Naive B cell (primary cell): Measurements from ENCODE around the gene FTO. TPM values are rescaled to one million over a fixed set of nuclear protein-coding genes. Genes with fewer than 3 reads are reported as not detected.
A peak's percentile ranks its signal among the peaks of the same experiment; 100 is the strongest.
"Not testable (repeated sequence)": the region's sequence is repeated elsewhere in the genome, so short reads cannot be mapped to it uniquely, and the experiment has no call there.

Source experiments
- ATAC-seq, 2 donors: fragments of 150-1000 bp; cut with Tn5 transposase; 2 replicates each; pipeline ENCODE4 v1.10.0; 2021; ENCODE audit warnings: low read depth in 2 of 2, mild to moderate bottlenecking in 2 of 2, moderate library complexity in 2 of 2
- DNase-seq: peaks from one replicate; pipeline ENCODE4 v3.0.0; 2022
- H3K27ac Mint-ChIP-seq, 6 donors: one replicate each; pipeline ENCODE4 v1.8.0; 2020 to 2022; ENCODE audit warnings: mild to moderate bottlenecking in 6 of 6, mixed read lengths in 6 of 6, moderate library complexity in 5 of 6, inconsistent platforms in 2 of 6
- H3K27me3 Mint-ChIP-seq, 3 donors: one replicate each; pipeline ENCODE4 v1.8.0; 2021 to 2022; ENCODE audit warnings: mixed read lengths in 3 of 3, mild to moderate bottlenecking in 1 of 3
- H3K36me3 Mint-ChIP-seq, 2 donors: one replicate each; pipeline ENCODE4 v1.8.0; 2020 to 2022; ENCODE audit warnings: mixed read lengths in 2 of 2, inconsistent platforms in 1 of 2, mild to moderate bottlenecking in 1 of 2
- H3K4me1 Mint-ChIP-seq, 3 donors: one replicate each; pipeline ENCODE4 v1.8.0; 2020 to 2022; ENCODE audit warnings: mixed read lengths in 3 of 3, inconsistent platforms in 1 of 3, mild to moderate bottlenecking in 1 of 3, moderate library complexity in 1 of 3
- H3K4me3 Mint-ChIP-seq, 8 donors: one replicate each; pipeline ENCODE4 v1.8.0; 2020 to 2022; ENCODE audit warnings: mild to moderate bottlenecking in 8 of 8, mixed read lengths in 8 of 8, moderate library complexity in 8 of 8, inconsistent platforms in 2 of 8
- H3K9me3 Mint-ChIP-seq, 7 donors: one replicate each; pipeline ENCODE4 v1.8.0; 2020 to 2022; ENCODE audit warnings: mixed read lengths in 7 of 7, mild to moderate bottlenecking in 5 of 7, inconsistent platforms in 2 of 7, moderate library complexity in 1 of 7
- polyA plus RNA-seq, 6 donors: library from polyadenylated mRNA; unstranded; fragments of 300-500 nt; fragmentation: Illumina TruSeq; gene quantifications; one replicate each; pipeline ENCODE4 v1.2.3, GENCODE V29; 2021; ENCODE audit warnings: low read depth in 6 of 6

FTO gene
- polyA plus RNA-seq, 6 donors from 2014 or later = 64.7 to 89.0 (median 79.6) TPM

DNA sequence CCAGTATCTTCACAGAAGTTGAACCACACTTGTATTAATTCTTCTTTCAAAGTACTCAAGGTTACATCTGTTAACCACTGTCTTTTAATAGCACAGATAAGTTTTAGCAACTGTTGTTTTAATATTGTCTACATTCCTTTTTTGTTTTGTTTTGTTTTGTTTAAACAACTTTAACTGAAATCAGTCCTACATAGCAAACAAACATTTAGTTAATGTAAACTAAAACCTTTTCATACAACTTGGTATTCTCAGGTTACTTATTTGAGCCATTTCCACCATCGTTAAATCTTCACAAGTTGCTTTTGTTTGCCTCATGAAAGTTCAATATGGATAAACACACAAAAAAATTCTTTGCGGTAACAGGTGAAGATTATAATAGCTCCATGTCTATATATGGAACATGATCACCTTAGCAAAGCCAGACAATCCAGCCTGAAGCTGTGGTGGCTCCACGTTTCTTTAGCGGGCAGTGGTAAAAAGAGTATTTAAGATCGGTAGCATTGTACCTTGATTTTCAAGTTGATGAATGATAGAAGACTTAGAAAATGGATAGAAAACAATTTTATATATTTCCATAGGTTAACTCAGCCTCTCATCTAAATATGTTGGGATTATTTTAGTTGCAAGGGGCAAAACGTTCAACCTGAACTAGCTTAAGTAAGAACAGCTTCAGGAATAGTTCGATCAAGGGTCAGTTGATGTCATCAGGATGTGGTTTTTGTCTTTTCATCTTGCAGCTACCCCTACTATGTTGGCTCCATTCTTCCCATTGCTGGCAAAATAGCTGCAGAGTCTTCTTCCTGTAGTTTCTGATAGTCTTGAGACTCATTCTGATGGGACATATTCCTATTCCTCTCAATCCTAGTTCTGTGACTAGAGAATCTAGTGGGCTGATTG lies 182.8 kb downstream of the FTO start:
- no peak for DNase-seq
- Mint-ChIP-seq H3K36me3 (peaks cover 54 to 60% of the 10 kb centered on the region in 2 donors), H3K27ac (peak overlapping the region in 1 of 6 donors; percentile 47), H3K27me3 (no peaks in the 10 kb centered on the region), H3K4me3 (no peak overlapping the region), H3K4me1 (no peaks in the 10 kb centered on the region), H3K9me3 (peaks cover 0 to 2% (median 0%) of the 10 kb centered on the region in 7 donors)
- ATAC-seq = no peak

GRCh38 chr16:53888222-53888621 lies 184.3 kb downstream of the FTO start:
- H3K36me3 Mint-ChIP-seq = peaks cover 44 to 48% of the 10 kb centered on the region in 2 donors
- DNase-seq = no peak
- H3K4me1 Mint-ChIP-seq = no peaks in the 10 kb centered on the region
- H3K27me3 Mint-ChIP-seq = no peaks in the 10 kb centered on the region
- H3K4me3 Mint-ChIP-seq = no peak overlapping the region
- peaks cover 0 to 2% (median 0%) of the 10 kb centered on the region in 7 donors for H3K9me3 Mint-ChIP-seq
- ATAC-seq = no peak
- H3K27ac Mint-ChIP-seq = no peak overlapping the region

DNA sequence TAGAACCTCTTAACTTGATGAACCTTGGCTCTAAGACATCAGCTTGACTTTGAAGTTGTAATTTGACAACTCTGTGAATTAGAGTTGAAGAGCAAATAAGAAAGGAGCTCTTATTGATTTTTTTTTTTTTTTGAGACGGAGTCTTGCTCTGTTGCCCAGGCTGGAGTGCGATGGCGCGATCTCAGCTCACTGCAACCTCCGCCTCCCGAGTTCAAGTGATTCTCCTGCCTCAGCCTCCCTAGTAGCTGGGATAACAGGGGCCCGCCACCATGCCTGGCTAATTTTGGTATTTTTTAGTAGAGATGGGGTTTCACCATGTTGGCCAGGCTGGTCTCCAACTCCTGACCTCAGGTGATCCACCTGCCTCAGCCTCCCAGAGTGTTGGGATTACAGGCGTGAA lies 186.9 kb downstream of the FTO start:
- DNase-seq, H3K4me1 Mint-ChIP-seq, H3K4me3 Mint-ChIP-seq, H3K27me3 Mint-ChIP-seq, ATAC-seq, H3K27ac Mint-ChIP-seq, H3K9me3 Mint-ChIP-seq: not testable (repeated sequence)
- H3K36me3 Mint-ChIP-seq = peaks cover 24 to 27% of the 10 kb centered on the region in 2 donors

GRCh38 chr16:53891409-53892139 lies 187.6 kb downstream of the FTO start:
- Mint-ChIP-seq H3K4me1 (no peaks in the 10 kb centered on the region), H3K4me3 (no peak overlapping the region), H3K27me3 (no peaks in the 10 kb centered on the region), H3K36me3 (peaks cover 17 to 22% of the 10 kb centered on the region in 2 donors), H3K27ac (peak overlapping the region in 1 of 6 donors; percentile 62), H3K9me3 (peaks cover 0 to 2% (median 0%) of the 10 kb centered on the region in 7 donors)
- ATAC-seq (no peak), DNase-seq (no peak)

DNA sequence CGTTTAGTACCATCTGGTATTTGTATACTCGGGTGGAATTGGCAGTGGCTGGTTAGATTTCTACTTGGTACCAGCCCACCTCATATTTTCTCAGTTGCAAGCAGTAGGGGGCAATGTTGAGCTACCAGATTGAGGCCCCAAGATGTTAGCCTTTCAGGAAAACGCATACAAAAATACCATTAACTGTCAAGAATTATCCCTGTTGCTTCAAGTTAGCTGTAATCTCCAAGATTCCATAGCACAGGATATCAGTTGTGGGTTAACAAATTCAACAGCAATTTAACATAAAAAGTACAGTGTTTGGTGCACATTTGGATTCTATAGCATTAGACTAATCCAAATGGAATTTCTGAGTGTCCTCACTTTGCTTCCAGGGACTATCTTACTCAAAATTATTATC lies 188.2 kb downstream of the FTO start:
- no peaks in the 10 kb centered on the region for H3K4me1 Mint-ChIP-seq
- peaks cover 0 to under 1% (median 0%) of the 10 kb centered on the region in 7 donors for H3K9me3 Mint-ChIP-seq
- DNase-seq (no peak), ATAC-seq (no peak)
- H3K27me3 Mint-ChIP-seq = no peaks in the 10 kb centered on the region
- H3K4me3 Mint-ChIP-seq = no peak overlapping the region
- peaks cover 11 to 16% of the 10 kb centered on the region in 2 donors for H3K36me3 Mint-ChIP-seq
- H3K27ac Mint-ChIP-seq = no peak overlapping the region

DNA sequence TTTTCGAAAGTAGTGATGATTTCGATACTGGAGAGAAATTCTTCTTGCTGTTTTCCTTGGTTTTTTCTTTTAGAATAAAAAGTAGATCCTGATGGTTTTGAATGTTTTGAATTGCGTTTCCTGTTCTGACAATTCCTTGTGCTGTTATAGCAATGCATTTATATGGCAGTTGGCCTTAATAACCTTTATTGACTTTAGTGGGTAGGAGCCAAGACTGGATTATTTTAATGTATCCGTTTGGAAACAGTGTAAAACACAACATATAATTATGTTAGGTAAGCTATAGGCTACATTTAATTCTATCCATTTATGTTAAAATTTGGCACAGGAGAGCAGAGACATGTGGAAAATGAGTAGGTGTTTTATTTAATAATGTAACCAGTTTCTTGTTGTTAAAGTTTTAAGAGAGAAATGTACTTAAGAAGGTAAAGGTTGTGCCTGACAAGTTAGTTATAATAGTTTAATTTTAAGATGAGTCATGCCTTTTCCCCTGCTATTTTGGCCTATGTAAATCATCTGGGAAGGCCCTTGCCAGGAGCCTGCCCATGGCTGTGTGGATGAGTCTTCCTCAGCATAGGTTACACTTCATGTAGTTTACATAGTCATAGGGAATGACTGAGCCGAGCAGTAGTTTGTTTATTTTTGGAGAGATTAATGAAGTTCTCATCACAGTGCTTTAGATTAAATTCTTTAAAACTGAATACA lies 189.9 kb downstream of the FTO start:
- no peak for DNase-seq
- peaks cover 8 to 16% of the 10 kb centered on the region in 2 donors for H3K36me3 Mint-ChIP-seq
- H3K4me3 Mint-ChIP-seq = no peak overlapping the region
- no peak for ATAC-seq
- H3K27ac Mint-ChIP-seq = peak overlapping the region in 1 of 6 donors; percentile 66
- no peaks in the 10 kb centered on the region for H3K9me3 Mint-ChIP-seq
- H3K27me3 Mint-ChIP-seq = no peaks in the 10 kb centered on the region
- H3K4me1 Mint-ChIP-seq = peaks cover 0 to 8% (median 7%) of the 10 kb centered on the region in 3 donors

DNA sequence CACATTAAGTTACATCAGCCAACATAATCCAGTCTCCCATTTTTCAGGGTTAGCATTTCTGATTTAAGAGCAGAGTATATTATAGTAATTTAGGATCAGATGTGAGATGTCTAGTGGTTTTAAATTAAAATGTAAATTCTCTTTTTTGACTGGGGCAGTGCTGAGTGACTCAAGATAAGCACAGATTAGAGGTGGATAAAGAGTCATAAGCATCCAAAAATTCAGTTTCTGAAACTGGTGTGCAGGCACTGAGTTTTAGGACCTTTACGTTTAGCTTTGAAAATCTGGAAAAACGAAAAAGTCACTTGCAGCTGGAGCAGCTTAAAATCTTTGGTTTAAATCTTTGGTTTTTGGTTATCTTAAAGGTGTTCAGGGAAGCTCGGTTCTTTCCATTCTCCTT lies 190.7 kb downstream of the FTO start:
- H3K36me3 Mint-ChIP-seq = peaks cover under 1 to 12% of the 10 kb centered on the region in 2 donors
- no peaks in the 10 kb centered on the region for H3K9me3 Mint-ChIP-seq
- DNase-seq = no peak
- H3K4me3 Mint-ChIP-seq = no peak overlapping the region
- no peak for ATAC-seq
- H3K4me1 Mint-ChIP-seq = peaks cover 0 to 8% (median 7%) of the 10 kb centered on the region in 3 donors
- no peaks in the 10 kb centered on the region for H3K27me3 Mint-ChIP-seq
- H3K27ac Mint-ChIP-seq = no peak overlapping the region

- DNase-seq (no peak), ATAC-seq (no peak)
- no peak overlapping the region for H3K4me3 Mint-ChIP-seq
- peaks cover 0 to 8% (median 7%) of the 10 kb centered on the region in 3 donors for H3K4me1 Mint-ChIP-seq
- H3K27me3 Mint-ChIP-seq = no peaks in the 10 kb centered on the region
- peaks cover 3 to 17% of the 10 kb centered on the region in 2 donors for H3K36me3 Mint-ChIP-seq
- no peaks in the 10 kb centered on the region for H3K9me3 Mint-ChIP-seq
- H3K27ac Mint-ChIP-seq = no peak overlapping the region
These were observed 191.5 kb downstream of the FTO start for GRCh38 chr16:53895433-53895832.

GRCh38 chr16:53895851-53896250 lies 191.9 kb downstream of the FTO start:
- Mint-ChIP-seq H3K4me3 (no peak overlapping the region), H3K27ac (no peak overlapping the region), H3K27me3 (no peaks in the 10 kb centered on the region), H3K4me1 (peaks cover 0 to 8% (median 7%) of the 10 kb centered on the region in 3 donors), H3K36me3 (peaks cover 7 to 20% of the 10 kb centered on the region in 2 donors), H3K9me3 (no peaks in the 10 kb centered on the region)
- no peak for DNase-seq
- ATAC-seq = no peak

DNA sequence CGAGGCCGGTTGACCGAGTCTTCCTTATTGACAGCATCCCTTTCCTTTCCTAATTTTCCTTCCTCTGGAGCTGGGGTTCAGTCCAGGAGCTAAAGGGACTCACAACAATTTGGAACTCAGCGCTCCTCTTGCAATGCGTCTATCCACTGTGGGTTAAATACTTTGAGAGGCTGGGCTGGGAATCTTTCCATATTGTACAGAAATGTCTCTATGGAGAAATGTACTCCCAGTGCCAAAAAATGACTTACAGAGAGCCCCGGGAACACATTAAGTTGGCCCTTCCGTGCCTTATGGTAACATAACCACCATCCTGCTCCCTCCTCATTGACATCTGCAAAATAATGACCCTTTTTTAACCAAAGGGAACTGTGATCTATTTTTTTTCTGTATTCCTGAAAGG lies 192.8 kb downstream of the FTO start:
- DNase-seq (no peak), ATAC-seq (no peak)
- Mint-ChIP-seq H3K4me1 (peaks cover 0 to 8% (median 7%) of the 10 kb centered on the region in 3 donors), H3K4me3 (no peak overlapping the region), H3K27me3 (no peaks in the 10 kb centered on the region), H3K9me3 (no peaks in the 10 kb centered on the region), H3K36me3 (peaks cover 8 to 26% of the 10 kb centered on the region in 2 donors), H3K27ac (no peak overlapping the region)

DNA sequence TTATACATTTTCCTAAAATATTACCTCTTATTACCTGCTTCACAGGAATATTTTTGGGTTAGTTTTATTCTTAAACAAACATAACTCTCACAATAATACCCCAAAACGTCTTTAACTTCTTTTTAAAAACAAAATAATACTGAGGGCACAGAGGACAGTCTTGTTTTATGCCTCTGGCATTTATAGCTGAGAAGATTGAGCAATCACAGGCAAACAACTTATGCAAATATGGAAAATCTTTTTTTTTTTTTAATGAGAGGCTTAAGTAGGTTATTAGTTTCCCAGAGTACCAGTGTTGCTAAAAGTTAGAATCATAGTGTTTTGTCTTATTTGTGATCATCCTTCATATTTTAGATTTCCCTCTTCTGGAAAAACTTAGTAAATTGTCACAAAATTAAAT lies 195.0 kb downstream of the FTO start:
- DNase-seq (no peak), ATAC-seq (no peak)
- H3K9me3 Mint-ChIP-seq = no peaks in the 10 kb centered on the region
- H3K4me1 Mint-ChIP-seq = peaks cover 0 to 8% (median 7%) of the 10 kb centered on the region in 3 donors
- no peak overlapping the region for H3K4me3 Mint-ChIP-seq
- H3K36me3 Mint-ChIP-seq = peaks cover 8 to 32% of the 10 kb centered on the region in 2 donors
- no peaks in the 10 kb centered on the region for H3K27me3 Mint-ChIP-seq
- H3K27ac Mint-ChIP-seq = peak overlapping the region in 1 of 6 donors; percentile 73

DNA sequence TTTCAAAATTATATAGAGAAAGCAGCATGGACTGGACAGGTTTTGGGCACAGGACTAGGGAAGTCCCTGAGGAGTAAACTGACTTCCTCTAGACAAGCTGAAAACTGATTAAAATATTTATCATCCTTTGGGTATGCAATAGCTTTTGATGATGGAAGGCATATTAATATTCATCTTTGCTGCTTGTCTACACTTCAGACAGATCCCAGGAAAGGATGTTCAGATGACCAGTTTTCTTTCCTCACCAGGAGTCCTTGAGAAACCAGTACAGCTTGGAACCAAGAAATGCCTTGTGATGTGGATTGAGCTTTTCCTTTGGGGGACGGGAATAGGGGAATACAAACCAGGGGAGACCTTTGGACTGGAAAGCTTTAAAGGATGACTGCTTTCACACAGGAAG lies 195.5 kb downstream of the FTO start:
- Mint-ChIP-seq H3K27me3 (no peaks in the 10 kb centered on the region), H3K9me3 (no peaks in the 10 kb centered on the region), H3K36me3 (peaks cover 9 to 32% of the 10 kb centered on the region in 2 donors), H3K4me3 (no peak overlapping the region), H3K27ac (peak overlapping the region in 2 of 6 donors; percentile 12 to 73), H3K4me1 (peaks cover 0 to 8% (median 7%) of the 10 kb centered on the region in 3 donors)
- ATAC-seq (no peak), DNase-seq (no peak)

DNA sequence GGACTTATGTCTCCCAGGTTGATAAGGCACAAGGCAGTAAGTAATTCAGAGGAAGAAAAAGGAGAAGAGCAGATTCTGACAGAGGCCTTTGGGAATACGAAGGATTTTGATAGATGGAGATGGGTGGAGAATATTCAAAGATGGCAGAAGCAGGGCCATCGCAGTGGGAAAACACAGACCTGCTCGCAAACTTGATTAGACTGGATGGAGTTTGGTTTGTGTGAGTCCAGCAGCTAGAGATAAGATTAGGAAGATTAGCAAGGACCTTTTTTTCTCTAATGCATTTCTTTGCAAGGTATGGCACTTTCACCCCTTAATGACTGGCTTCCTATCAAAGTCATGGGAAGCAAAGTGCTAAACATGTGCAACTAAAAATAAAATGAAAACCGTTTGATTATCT lies 196.7 kb downstream of the FTO start:
- Mint-ChIP-seq H3K36me3 (peaks cover 15 to 37% of the 10 kb centered on the region in 2 donors), H3K4me1 (peaks cover 0 to 8% (median 7%) of the 10 kb centered on the region in 3 donors), H3K27ac (peak overlapping the region in 1 of 6 donors; percentile 1), H3K4me3 (no peak overlapping the region), H3K9me3 (no peaks in the 10 kb centered on the region), H3K27me3 (no peaks in the 10 kb centered on the region)
- DNase-seq (no peak), ATAC-seq (no peak)
